ENCODE measurements around the gene PAK2. TPM values are rescaled to one million over a fixed set of nuclear protein-coding genes. Genes with fewer than 3 reads are reported as not detected.

The PAK2 gene
- 30.0 and 33.1 TPM in 2 replicates for total RNA-seq (ENCODE audit: low replicate concordance)

DNA sequence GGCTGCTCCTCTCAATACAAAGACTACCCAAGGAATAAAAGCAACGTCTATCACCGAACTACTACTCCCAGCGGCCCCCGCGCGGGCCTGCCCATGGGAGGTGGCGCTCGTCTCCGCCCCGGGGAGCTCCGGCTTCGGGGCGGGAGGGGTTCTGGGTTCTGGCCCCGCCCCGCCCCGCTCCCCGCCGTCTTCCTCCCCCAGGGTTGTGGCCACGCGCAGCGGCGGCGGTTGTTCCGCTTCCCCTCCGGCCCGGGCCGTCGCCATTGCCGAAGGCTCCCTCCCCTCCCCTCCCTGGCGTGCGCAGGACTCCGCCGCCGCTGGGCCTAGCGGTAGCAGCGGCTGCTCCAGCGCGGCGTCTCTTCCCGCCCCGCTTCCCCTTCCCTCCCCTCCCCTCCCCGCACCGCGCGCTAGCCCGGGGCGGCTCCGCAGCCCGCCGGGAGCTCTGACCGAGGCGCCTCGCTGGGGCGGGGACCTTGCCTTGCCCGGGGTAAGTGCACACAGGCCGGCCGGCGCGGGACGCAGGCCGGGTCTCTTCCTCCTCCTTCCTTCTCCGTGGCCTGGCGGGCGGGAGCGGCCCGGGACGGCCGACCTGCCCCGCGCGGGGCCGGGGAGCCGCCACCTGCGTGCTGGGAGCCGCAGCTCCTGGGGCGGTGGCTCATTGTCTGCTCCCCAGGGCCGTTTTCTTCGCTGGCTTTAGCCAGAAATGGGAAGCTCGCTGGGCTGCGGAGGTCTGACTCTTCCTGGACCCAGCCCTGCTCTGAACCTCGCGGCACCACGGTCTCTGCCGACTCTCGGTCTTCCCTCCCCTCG is at the start of gene PAK2:
PAK2 (plus strand) TSS at position 187 of the 810 bp plus-strand sequence. CDS start 42,790 bp downstream, outside the sequence.

DNA sequence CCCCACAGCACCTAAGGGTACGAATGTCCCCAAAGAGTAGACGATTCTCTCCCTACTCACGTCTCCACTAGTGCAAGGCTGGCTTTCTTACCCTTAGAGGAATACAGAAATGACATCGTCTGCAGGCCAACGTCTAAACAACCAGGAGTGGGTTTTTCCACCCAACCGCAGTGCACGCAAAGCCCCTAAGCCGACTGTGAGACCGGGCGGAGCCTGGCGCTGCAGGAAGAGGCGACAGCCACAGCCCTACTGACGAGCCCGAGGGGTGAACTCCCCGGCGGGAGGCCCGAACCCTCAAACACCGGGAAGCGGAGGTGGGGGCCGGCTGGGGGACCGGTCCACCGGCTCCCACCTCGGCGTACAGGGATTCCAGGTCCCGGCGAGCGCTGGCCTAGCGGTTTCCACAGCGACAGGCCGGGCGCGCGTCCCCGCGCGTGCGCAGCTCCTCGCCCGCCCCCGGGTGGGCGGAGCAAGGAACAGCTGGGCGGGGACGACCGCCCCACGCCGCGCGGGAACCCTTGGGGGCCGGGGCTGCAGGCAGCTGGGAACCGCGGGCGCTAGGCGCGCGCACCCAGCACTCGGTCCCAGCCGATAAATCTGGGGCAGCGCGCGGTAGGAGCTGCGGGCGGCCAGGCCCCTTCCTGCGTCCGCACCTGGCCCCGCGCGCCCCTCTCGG is 27.7 kb upstream of the PAK2 start, which contains the start of the genes CEP19 and PIGX:
CEP19 (minus strand) TSS at position 413 of the 676 bp plus-strand sequence. CDS start 3,593 bp downstream, outside the sequence.
PIGX (plus strand) TSS at position 540 of the 676 bp plus-strand sequence.

DNA sequence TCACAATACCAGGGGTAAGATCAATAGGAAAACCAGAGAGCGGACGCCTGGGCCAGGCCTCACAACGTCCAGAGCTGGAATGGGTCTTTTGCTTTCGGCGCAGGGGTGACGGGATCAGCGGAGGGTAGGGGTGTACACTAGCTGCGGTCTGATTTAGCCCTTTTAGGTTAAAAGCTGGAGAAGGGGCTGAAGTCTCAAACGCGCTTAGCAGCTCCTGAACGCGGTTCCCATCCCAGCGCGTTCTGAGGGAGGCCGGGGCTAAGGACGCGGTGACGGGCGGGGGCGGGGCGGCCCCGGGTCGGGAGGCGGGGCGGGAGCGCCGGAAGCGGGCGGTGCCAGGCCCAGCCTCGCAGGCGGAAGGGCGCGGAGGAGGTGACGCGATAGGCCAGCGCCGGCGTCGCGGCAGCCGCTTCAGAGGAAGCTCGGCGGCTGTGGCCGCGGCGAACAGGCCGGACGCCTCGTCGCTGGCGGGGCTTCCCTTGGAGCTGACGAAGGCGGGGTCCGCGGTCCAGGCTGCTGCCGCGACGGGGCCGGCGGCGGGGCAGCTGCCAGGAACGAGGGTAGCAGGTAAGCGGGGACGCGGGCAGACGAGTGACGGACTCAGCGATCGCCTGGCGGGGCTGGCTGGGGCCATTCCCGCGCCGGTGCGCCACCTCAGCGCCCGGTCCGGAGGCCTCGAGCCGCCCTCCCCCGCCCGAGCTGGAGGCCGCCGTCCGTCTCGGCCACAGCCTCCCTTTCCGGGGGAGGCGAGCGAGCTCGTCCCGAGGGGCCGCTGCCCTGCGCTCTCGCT is 128.0 kb downstream of the PAK2 start, which contains the start of gene SENP5:
SENP5 (plus strand) TSS at position 414 of the 790 bp plus-strand sequence. CDS start 17,262 bp downstream, outside the sequence.

Other genes starting within 250 kb of the PAK2 start
- 18.4 and 22.5 TPM in 2 replicates for gene RNF168, start 236.1 kb upstream of the PAK2 start, total RNA-seq (ENCODE audit: low replicate concordance)
- gene SMCO1, start 224.5 kb upstream of the PAK2 start, total RNA-seq (ENCODE audit: low replicate concordance): not detected in 2 replicates
- 6.3 and 8.9 TPM in 2 replicates for gene WDR53, start 171.3 kb upstream of the PAK2 start, total RNA-seq (ENCODE audit: low replicate concordance)
- 5.5 and 8.9 TPM in 2 replicates for gene FBXO45, start 171.2 kb upstream of the PAK2 start, total RNA-seq (ENCODE audit: low replicate concordance)
- 0.08 and 1.1 TPM in 2 replicates for gene NRROS, start 100.2 kb upstream of the PAK2 start, total RNA-seq (ENCODE audit: low replicate concordance)
- gene CEP19, start 27.6 kb upstream of the PAK2 start, total RNA-seq (ENCODE audit: low replicate concordance): 1.6 and 4.3 TPM in 2 replicates
- 7.5 and 15.5 TPM in 2 replicates for gene PIGX, start 27.5 kb upstream of the PAK2 start, total RNA-seq (ENCODE audit: low replicate concordance)
- 35.6 and 50.8 TPM in 2 replicates for gene SENP5, start 128.1 kb downstream of the PAK2 start, total RNA-seq (ENCODE audit: low replicate concordance)
- gene NCBP2, start 202.7 kb downstream of the PAK2 start, total RNA-seq (ENCODE audit: low replicate concordance): 51.4 and 79.1 TPM in 2 replicates
- gene PIGZ, start 229.0 kb downstream of the PAK2 start, total RNA-seq (ENCODE audit: low replicate concordance): 2.0 and 2.5 TPM in 2 replicates